ENCODE data around the gene BPHL.
"Not testable (repeated sequence)": the region's sequence is repeated elsewhere in the genome, so short reads cannot be mapped to it uniquely, and the experiment has no call there.

The BPHL gene

DNA sequence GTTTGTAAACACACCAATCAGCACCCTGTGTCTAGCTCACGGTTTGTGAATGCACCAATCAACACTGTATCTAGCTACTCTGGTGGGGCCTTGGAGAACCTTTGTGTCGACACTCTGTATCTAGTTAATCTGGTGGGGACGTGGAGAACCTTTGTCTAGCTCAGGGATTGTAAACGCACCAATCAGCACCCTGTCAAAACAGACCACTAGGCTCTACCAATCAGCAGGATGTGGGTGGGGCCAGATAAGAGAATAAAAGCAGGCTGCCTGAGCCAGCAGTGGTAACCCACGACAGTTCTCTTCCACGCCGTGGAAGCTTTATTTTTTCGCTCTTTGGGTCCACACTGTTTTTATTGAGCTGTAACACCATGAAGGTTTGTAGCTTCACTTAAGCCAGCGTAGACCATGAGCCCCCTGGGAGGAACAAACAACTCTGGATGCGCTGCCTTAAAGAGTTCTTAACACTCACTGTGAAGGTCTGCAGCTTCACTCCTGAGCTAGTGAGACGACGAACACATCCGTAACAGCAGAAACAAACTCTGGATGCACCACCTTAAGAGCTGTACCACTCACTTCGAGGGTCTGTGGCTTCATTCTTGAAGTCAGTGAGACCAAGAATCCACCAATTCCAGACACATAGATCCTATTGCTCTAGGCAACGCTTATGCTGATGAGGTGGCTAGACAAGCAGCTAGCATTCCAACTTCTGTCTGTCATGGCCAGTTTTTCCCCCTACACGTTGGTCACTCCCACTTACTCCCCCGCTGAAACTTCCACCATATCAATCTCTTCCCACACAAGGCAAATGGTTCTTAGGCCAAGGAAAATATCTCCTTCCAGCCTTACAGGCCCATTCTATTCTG, 53.0 kb downstream of the BPHL start:
- H3K27ac Mint-ChIP-seq, DNase-seq, H3K9me3 Mint-ChIP-seq, H3K4me1 Mint-ChIP-seq, CTCF ChIA-PET, H3K4me3 Mint-ChIP-seq, H3K36me3 Mint-ChIP-seq: not testable (repeated sequence)
- H3K27me3 Mint-ChIP-seq: peaks cover 22% of the 10 kb centered on the region

- H3K27me3 Mint-ChIP-seq: peaks cover 12% of the 10 kb centered on the region
- H3K4me1 Mint-ChIP-seq, H3K9me3 Mint-ChIP-seq, H3K4me3 Mint-ChIP-seq, H3K36me3 Mint-ChIP-seq, DNase-seq, CTCF ChIA-PET, H3K27ac Mint-ChIP-seq: not testable (repeated sequence)
Measured at GRCh38 chr6:3172789-3173188, 54.3 kb downstream of the BPHL start.

DNA sequence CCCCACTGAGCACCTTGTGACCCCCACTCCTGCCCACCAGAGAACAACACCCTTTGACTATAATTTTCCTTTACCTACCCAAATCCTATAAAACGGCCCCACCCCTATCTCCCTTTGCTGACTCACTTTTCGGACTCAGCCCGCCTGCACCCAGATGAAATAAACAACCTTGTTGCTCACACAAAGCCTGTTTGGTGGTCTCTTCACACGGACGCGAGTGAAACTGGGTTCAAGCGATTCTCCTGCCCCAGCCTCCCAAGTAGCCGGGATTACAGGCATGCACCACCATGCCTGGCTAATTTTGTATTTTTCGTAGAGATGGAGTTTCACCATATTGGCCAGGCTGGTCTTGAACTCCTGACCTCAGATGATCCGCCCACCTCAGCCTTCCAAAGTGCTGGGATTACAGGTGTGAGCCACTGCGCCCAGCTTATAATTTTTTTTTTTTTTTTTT, 55.2 kb downstream of the BPHL start:
- H3K4me3 Mint-ChIP-seq, H3K9me3 Mint-ChIP-seq, CTCF ChIA-PET, H3K36me3 Mint-ChIP-seq, H3K27ac Mint-ChIP-seq, H3K4me1 Mint-ChIP-seq, DNase-seq: not testable (repeated sequence)
- peaks cover 15% of the 10 kb centered on the region for H3K27me3 Mint-ChIP-seq

GRCh38 chr6:3175715-3176402, 57.3 kb downstream of the BPHL start:
- peaks cover 30% of the 10 kb centered on the region for H3K27me3 Mint-ChIP-seq
- CTCF ChIA-PET: no interaction called here
- no peak overlapping the region for H3K4me3 Mint-ChIP-seq
- no peak overlapping the region for H3K27ac Mint-ChIP-seq
- H3K36me3 Mint-ChIP-seq: no peaks in the 10 kb centered on the region
- H3K9me3 Mint-ChIP-seq: no peaks in the 10 kb centered on the region
- peaks cover 2% of the 10 kb centered on the region for H3K4me1 Mint-ChIP-seq
- no peak for DNase-seq

DNA sequence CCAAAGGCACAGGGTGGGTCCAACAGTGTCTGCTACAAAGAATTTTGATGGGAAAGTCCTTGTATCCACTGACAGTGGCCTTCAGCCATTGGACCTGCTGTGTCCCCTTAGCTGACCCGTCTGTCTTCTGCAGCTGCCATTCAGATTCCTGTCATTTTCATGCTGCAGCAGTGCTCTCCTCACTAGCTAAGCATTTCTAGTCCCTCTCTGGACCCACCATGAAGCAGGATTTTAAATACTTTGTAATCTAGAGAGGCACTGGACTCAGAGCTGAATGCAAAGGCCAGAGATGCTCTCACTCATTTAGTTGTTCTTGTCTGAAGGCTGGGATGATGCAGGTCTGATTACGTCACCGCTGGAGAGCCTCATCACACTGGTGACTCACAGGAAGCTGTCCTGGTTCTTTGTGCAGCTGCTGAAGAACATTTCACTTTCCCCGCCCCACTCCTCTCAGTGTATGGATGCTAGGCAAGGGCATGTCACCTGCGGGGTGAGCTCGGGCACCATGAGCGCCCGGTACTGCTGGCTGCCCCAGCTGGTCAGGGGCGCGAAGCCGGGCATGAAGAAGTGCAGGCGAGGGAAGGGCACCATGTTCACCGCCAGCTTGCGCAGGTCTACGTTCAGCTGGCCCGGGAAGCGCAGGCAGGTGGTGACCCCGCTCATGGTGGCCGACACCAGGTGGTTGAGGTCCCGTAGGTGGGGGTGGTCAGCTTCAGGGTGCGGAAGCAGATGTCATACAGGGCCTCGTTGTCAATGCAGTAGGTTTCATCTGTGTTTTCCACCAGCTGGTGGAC, 58.2 kb downstream of the BPHL start:
- Mint-ChIP-seq H3K4me3 (no peak overlapping the region), H3K4me1 (peaks cover 2% of the 10 kb centered on the region), H3K27me3 (peaks cover 33% of the 10 kb centered on the region), H3K9me3 (no peaks in the 10 kb centered on the region), H3K36me3 (no peaks in the 10 kb centered on the region), H3K27ac (no peak overlapping the region)
- DNase-seq: peak; percentile 44
- CTCF ChIA-PET: no interaction called here

GRCh38 chr6:3178666-3179065, 60.2 kb downstream of the BPHL start:
- CTCF ChIA-PET, H3K4me3 Mint-ChIP-seq, H3K27ac Mint-ChIP-seq, H3K9me3 Mint-ChIP-seq, H3K36me3 Mint-ChIP-seq, H3K4me1 Mint-ChIP-seq, DNase-seq: not testable (repeated sequence)
- H3K27me3 Mint-ChIP-seq: peaks cover 37% of the 10 kb centered on the region

DNA sequence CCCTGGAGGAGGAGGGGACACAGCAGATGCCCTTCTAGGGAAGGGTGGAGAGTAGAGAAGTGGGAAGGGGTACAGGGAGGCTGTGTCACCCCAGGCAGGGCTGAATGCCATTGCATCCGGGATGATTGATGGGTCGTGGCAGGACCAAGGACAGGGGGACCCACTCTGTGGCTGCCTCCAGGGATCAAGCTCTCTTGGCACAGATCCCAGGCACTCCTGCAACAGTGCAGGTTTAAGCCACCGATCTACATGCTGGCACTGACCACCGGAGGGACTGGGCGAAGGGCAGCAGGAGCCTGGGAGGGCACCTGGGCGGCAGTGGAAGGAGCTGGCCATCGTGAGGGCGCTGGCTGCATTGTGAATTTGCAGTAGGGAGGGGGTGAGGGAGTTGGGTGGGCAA, 61.4 kb downstream of the BPHL start:
- DNase-seq, H3K4me1 Mint-ChIP-seq, H3K36me3 Mint-ChIP-seq, CTCF ChIA-PET, H3K27ac Mint-ChIP-seq, H3K9me3 Mint-ChIP-seq: not testable (repeated sequence)
- H3K4me3 Mint-ChIP-seq: peak overlapping the region; percentile 46
- H3K27me3 Mint-ChIP-seq: peaks cover 48% of the 10 kb centered on the region

- H3K27ac Mint-ChIP-seq: no peak overlapping the region
- H3K4me1 Mint-ChIP-seq: peaks cover 2% of the 10 kb centered on the region
- no peak for DNase-seq
Measured at GRCh38 chr6:3181105-3181504, 62.6 kb downstream of the BPHL start.

GRCh38 chr6:3183066-3183465, 64.6 kb downstream of the BPHL start:
- Mint-ChIP-seq H3K36me3 (no peaks in the 10 kb centered on the region), H3K27me3 (peaks cover 57% of the 10 kb centered on the region), H3K27ac (no peak overlapping the region), H3K9me3 (no peaks in the 10 kb centered on the region), H3K4me1 (peaks cover 2% of the 10 kb centered on the region), H3K4me3 (no peak overlapping the region)
- CTCF ChIA-PET: interaction anchor here (0.6 kb wide), 1 partner anchor 1585 kb away, joined by 4 read pairs; no protein-coding TSS in a partner anchor
- DNase-seq: no peak

More at GRCh38 chr6:3181105-3181504, 62.6 kb downstream of the BPHL start:
- peaks cover 49% of the 10 kb centered on the region for H3K27me3 Mint-ChIP-seq
- CTCF ChIA-PET: no interaction called here
- no peaks in the 10 kb centered on the region for H3K9me3 Mint-ChIP-seq
- no peaks in the 10 kb centered on the region for H3K36me3 Mint-ChIP-seq
- no peak overlapping the region for H3K4me3 Mint-ChIP-seq

DNA sequence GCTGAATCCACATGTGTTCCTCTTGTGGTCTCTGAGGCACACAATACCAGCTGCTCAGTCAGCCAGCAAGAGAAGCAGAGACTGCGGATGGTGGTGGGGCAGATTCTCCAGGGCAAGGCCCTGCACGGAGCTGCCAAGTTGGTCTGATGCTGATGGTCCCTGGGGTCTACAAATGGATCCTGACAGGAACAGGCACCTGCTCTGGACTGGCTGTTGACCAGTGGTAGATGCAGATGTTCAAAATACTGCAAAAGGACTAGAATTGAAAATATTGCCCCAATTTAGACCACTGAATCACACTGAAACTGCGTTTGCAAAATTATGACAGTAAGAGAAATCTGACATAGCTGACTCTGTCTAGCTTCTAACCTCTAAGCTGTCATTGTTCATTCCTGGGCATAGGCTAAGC, 68.5 kb downstream of the BPHL start:
- Mint-ChIP-seq H3K27ac (no peak overlapping the region), H3K27me3 (peaks cover 51% of the 10 kb centered on the region), H3K4me1 (no peaks in the 10 kb centered on the region), H3K9me3 (no peaks in the 10 kb centered on the region), H3K4me3 (no peak overlapping the region), H3K36me3 (no peaks in the 10 kb centered on the region)
- no peak for DNase-seq
- CTCF ChIA-PET: no interaction called here

DNA sequence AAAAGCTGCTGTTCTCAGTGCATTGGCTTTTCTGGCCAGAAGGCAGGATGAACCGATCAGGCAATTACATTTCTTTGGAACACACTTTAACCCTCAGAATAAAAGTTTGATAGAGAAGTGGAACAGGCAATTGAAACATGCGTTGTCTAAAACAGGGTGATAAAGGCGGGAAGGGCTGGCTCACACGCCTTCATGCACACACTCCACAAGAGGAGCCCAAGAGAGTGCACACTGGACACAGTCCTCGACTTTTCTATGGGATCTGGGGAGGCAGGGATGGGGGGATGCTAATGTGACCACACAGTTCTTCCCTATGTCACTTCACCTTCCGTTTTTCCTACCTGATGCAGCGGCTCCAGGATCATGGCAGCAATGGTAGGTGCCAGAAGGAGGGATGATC, 69.8 kb downstream of the BPHL start:
- Mint-ChIP-seq H3K27ac (no peak overlapping the region), H3K27me3 (peaks cover 50% of the 10 kb centered on the region), H3K36me3 (no peaks in the 10 kb centered on the region), H3K4me3 (no peak overlapping the region), H3K9me3 (no peaks in the 10 kb centered on the region), H3K4me1 (no peaks in the 10 kb centered on the region)
- DNase-seq: no peak
- CTCF ChIA-PET: no interaction called here

DNA sequence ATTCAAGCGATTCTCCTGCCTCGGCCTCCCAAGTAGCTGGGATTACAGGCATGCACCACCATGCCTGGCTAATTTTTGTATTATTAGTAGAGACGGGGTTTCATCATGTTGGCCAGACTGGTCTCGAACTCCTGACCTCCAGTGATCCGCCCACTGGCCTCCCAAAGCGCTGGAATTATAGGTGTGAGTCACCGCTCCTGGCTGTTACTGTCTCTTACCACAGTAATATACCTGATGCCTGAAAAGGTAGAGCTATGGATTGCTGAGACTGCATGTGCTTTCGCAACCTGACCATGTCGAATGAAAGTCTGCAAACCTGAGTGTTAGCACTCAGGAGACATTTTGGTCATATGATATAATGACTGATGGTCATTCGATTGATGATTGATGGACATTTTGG, 70.7 kb downstream of the BPHL start:
- CTCF ChIA-PET, H3K9me3 Mint-ChIP-seq, DNase-seq, H3K36me3 Mint-ChIP-seq, H3K4me1 Mint-ChIP-seq, H3K4me3 Mint-ChIP-seq, H3K27ac Mint-ChIP-seq: not testable (repeated sequence)
- H3K27me3 Mint-ChIP-seq: peaks cover 46% of the 10 kb centered on the region

- Mint-ChIP-seq H3K9me3 (no peaks in the 10 kb centered on the region), H3K4me1 (no peaks in the 10 kb centered on the region), H3K27me3 (peaks cover 38% of the 10 kb centered on the region), H3K27ac (no peak overlapping the region), H3K36me3 (no peaks in the 10 kb centered on the region), H3K4me3 (no peak overlapping the region)
- CTCF ChIA-PET: no interaction called here
- no peak for DNase-seq
Measured at GRCh38 chr6:3190056-3190455, 71.5 kb downstream of the BPHL start.

DNA sequence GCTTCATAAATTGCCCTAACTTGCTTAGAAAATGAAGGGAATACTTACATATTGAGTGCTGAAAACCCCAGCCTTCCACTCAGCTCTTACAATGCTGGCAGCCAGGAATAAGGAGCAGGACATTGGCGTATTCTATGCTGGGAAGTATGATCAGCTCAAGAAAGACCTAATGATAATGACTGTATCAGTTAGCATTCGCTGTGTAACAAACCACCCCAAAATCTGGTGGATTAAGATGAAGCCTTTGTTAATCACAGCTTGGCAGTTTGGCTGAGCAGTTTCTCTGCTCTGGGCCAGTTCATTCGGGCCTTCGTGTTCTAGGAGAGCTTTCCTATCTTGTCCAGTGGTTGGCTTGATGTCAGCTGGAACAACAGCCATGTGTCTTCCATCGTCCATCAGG, 72.3 kb downstream of the BPHL start:
- Mint-ChIP-seq H3K27me3 (peaks cover 32% of the 10 kb centered on the region), H3K36me3 (no peaks in the 10 kb centered on the region), H3K4me3 (no peak overlapping the region), H3K4me1 (no peaks in the 10 kb centered on the region), H3K27ac (no peak overlapping the region), H3K9me3 (no peaks in the 10 kb centered on the region)
- no peak for DNase-seq
- CTCF ChIA-PET: no interaction called here

All from activated naive CD4-positive, alpha-beta T cell treated with anti-CD3 and anti-CD28 coated beads, Interleukin-2, amount 10 ng/mL, durations not matched to agents 7 days and 5 days (primary cell).